Amniotic stem cell (primary cell): ENCODE data around the gene PKNOX1.
"Not testable (repeated sequence)": the region's sequence is repeated elsewhere in the genome, so short reads cannot be mapped to it uniquely, and the experiment has no call there.

Experiments
- DNase-seq: peaks from one replicate; lab custom pipeline; 2025; lab: John Stamatoyannopoulos, UW

Gene PKNOX1

DNA sequence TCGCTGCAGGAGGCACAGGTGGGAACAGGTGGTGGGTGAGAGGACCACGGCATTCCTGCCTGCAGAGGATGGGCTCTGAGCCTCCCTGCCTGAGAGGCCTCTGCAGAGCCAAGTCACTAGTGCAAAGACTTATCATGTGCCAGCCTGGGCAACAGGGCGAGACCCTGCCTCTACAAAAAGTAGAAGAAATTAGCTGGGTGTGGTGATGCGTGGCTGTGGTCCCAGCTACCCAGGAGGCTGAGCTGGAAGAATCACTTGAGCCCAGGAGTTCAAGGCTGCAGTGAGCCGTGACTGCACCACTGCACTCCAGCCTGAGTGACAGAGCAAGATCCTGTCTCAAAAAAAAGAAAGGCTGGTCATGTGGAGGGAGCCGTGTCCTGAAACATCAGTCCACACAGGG is 46.4 kb downstream of the PKNOX1 start:
- no peak for DNase-seq

DNA sequence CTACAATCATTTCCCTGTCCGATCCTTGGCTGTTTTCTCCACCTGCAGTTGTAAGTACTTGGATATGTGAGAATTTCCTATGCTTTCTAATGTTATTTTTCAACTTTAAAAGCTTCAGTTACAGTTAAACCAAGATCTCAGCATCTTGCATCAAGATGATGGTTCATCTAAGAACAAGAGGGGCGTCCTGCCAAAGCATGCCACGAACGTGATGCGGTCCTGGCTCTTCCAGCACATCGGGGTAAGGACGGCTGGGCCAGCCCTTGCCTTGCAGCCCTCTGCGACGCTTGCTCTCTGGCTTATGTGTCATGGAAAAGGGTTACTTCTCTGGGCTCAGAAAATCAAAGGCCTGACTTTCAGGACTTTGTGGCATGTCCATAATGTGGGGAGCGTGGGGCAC is 46.8 kb downstream of the PKNOX1 start:
- DNase-seq, result no peak

DNA sequence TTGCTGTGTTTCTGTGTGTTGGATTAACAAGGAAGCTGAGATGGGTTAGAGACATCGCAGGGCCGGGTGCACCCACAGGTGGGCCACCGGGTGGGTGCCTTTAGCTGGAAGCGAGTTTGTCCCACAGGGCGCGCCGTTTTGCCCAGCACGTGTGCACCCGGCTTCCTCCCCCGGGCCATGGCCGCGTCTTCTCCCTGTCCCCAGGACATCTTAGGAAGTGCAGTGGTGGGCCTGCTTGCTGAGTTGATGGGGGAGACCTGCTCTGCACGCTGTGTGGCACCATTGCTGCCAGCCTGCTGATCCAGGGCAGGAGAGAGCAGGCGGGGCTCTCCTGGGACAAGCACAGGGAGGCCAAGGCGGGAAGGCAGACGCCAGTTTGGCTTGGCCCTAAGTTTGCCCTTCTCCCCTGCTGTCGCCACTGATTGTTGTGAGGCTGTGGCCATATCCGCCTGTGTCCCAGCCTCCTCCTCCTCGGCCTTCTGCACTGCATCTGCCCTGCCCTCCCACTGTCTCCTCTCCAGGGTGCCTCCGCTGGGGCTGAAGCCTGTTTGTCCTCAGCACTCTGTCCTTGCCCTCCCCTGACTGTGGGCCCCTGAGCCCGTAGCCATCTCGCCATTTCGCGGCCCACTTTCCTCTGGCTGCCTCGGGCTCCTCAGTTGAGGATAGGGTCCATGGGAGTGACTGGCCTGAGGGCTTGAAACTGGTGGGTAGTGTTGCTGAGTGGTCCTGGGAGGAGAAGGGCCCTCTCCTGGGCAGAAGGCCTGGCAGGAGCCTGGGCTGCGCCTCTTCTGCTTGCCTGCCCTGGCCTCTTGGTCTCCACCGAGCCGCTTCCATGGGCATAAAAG is 47.6 kb downstream of the PKNOX1 start:
- DNase-seq, result no peak

DNA sequence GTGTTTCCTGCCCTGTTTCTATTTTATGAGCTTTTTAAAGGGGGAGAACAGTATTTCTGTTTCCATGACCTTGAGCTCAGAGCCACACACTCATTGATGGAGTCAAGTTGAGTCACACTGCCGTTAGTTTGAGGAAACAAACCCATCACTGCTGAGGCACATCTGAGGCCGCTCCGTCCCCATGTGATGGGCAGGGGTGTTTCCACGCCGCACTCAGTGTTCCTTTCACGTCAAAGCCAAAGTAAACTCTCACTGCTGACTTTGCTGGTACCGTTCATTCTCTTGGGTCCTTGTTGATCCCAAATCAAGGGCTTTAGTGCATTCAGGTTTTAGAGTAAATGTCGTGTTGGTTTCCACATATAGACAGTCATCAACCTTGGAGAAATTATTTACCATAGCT is 48.8 kb downstream of the PKNOX1 start:
- DNase-seq, result no peak

DNA sequence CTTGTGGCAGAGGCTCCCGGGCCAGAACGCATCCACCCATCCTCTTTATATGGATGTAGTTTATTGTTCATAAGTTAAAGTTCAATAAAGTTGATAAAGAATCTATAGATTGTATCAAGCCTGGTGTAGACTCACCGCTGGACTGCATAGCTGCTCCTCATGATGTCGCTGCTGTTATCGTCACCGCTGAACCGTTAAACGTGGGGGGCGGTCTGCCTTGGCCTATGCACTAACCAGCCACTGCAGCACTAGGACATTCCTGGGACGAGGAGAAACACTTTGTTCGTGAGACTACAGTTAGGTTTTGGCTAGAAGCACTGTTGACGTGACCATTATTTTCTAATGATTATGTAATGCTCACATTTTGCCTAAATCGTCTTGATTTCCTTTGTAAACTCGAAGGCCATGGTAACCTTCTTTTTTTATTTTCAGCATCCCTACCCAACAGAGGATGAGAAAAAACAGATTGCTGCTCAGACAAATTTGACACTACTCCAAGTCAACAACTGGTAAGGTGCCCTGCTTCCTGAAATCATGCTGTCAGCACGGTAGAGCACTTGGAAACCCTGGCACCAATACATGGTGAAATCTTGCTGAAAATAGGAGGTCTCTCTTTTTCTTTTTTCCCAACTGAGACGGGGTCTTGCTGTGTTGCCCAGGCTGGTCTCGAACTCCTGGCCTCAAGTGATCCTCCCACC is 50.2 kb downstream of the PKNOX1 start:
- no peak for DNase-seq

DNA sequence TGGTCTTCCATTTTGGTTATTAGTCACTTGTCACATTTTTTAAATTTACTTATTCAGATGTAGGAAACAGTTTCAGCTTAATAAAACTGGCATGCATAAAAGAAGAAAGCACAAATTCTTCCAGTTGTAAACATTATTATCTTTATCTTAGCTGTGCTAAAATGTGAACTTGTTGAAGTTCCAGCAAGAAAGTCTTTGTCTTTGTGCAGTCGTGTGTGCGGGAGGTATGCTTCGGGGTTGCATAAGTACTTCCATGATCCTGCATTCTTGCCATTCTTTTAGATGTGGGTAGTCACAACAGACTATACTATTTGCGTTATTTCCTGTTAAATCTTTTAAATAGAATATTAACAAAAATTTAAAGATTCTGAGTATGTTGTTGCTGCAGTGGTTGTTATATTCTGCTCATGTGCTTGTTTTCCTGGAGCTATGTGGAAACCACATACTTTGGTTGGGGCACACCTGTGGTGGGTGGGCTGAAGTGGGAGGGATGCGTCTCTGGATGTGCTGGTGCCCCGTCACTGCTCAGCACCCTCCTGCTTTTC is 51.3 kb downstream of the PKNOX1 start:
- DNase-seq, result peak; percentile 1

DNA sequence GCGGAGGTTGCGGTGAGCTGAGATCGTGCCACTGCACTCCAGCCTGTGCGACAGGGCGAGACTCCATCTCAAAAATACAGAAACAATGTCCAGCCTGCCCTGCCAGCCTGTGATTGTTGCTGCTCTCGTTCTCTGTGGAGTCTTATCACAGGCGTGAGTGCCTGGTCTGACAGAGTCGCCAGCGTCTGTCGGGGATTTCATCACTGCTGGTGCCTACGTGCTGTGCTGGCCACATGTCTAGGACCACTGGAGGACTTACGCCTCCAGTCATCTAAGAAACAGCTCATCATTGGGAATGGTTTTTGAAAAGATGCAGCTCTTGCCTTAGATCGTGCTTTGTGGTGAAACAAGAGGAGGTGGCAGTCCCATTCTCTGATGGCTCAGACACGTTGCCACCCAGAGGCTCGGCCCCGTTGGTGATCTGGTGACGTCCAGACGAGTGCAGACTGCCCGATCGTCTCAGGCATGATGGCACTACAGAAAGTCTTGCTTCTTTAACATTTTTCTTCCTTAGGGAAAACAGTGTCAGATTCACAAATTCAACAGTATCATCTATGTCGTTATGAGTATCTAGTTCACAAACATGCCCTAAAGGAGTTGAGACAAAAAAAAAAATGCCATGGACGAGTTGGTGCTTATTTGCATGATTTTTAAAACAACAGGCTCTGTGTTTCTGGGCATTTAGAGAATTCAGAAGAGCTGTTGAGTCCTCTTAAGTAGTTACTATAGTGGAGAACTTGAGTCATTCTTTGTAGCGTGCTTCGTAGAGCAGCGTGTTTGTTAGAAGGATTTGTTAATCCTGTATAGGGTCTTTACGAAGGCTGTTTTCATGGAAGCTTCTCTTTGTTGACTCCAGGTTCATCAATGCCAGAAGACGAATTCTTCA is 53.7 kb downstream of the PKNOX1 start:
- no peak for DNase-seq

DNA sequence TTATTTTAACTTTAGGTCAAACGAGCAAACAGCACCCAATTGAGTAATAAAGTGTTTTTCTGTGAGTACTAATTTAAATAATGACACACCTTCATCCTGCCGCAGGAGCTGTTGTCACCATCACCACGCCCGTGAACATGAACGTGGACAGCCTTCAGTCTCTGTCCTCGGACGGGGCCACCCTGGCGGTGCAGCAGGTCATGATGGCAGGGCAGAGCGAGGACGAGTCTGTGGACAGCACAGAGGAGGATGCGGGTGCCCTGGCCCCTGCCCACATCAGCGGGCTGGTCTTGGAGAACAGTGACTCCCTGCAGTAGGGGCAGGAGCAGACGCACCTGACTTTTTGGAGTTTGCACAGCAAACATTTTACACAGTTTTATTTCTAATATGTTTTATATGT is 55.4 kb downstream of the PKNOX1 start:
- DNase-seq, result no peak

DNA sequence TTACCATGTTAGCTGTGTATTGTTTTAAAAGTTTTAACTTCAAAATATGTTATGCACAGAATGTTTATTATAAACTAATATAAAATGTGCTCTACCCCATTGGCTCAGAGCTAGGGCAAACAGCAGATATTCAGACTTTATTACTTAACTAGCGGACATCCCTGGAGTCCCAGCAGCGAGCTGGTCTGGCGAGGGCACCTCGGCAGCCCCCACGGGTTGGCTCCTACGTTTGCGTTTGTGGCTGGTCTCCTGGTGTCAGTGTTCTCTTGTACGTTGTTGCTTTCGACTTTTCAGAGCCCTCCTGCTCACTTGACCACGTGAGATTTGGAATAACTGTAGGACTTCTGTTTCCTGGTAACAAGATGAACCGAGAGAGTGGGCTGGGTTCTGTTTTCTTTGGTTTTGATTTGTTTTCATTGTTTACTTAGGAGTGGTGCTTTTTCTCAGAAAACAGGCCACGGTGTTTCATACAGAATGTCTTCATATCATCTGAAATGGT is 56.8 kb downstream of the PKNOX1 start:
- DNase-seq, result no peak

DNA sequence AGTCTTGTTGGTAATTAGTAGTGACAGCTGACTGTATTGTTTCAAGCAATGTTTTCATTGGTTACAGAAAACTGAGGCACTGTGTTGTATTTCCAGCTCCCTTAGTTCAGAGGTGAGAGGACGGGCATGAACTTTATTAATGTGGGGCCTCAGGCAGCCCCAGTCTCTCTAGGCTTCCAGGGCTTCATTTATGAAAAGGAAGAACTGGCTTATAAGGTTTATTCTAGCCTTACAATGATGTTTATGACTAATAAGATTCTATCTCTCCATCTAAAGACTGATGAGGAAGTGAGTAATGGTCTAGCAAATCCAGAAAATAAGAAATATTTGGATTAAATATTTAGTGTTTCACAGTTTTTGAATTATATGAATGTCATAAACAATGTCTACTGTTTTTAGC is 59.7 kb downstream of the PKNOX1 start:
- no peak for DNase-seq

DNA sequence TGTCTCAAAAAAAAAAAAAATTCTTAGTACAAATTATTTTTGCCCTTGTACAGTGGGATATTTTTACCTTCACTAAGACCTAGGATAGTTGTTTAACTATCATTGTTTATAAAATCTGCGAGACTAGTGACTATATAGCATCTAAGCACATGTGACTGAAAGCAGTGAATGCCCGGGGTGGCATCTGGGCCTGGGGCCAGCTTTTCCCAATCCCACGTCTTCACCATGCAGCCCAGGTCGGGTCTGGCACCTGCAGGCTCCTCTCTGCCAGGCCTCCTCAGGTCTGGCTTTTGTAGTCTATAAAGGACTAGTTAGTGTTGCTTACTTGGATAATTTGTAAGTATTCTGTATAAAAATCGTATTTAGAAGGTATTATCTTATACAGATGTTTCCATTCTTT is 60.5 kb downstream of the PKNOX1 start:
- DNase-seq, result no peak

DNA sequence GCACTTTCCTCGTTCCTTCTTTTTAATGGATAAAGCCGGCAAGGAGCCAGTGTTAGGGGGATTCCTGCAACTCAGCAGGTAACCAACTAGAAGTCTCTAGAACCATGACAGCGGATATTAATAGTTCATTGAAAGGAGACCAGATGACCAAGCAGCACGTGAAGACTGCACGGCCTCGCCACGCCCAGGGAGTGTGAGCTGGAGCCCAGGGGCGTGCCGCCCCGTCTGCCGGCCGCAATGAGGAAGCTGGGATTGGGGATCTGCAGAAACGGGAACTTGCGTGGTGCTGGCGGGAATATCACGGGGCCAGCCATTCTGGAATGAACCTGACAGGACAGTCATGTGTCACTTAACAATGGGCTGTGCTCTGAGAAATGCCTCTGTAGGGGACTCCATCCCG is 62.5 kb downstream of the PKNOX1 start:
- not testable (repeated sequence) for DNase-seq

DNA sequence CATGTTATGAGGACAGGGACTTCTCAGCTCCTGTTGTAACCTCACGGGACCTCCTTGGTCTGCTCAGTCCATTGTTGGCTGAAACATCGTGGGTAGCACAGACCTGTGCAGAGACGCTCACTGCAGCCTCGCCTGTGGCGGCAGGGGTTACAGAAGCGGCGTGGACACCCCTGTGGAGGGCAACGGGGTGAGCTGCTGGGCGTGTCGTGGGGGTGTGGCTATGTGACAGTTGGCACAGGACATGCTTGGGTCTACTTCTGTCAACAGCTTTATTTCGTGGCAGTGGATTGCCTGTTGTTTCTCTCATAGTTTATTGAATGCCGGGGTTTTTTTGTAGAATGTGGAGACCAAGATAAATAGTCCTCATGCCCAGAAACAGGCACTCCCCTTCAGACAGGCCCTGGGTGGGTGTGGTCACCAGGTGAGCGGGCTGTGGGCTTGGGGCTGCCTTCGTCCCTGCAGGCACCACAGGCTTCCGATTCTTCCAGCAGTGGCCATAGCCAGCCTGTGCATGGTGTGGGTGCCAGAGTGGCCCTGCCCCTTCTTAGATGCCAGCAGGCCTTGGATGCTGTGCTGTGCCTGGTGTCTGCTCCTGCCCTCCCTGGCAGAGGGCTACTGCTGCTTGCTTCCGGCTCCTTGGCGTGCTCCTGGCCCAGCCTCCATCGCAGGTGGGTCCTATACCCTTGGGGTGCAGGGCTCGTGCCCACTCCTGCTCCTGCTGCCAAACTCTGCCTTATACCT is 63.7 kb downstream of the PKNOX1 start:
- not testable (repeated sequence) for DNase-seq

DNA sequence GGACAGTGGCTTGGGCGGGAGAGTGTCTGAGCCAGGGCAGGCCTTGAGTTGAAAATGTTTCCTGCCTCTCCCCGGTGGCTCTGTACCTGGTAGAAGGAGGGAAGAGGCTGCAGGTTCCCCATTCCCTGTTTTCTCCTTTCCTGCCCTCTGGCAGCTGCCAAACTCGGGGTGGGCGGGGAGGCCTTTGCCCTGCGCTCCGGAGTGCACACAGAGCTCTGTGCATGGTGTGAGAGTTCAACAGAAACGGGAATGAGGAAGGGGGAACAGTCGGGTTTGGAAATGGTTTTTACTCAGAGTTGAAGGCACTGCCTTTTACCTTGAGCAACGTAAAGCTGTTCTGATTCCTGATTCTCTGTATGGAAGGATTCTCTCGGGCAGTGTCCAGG is 64.3 kb downstream of the PKNOX1 start:
- not testable (repeated sequence) for DNase-seq

DNA sequence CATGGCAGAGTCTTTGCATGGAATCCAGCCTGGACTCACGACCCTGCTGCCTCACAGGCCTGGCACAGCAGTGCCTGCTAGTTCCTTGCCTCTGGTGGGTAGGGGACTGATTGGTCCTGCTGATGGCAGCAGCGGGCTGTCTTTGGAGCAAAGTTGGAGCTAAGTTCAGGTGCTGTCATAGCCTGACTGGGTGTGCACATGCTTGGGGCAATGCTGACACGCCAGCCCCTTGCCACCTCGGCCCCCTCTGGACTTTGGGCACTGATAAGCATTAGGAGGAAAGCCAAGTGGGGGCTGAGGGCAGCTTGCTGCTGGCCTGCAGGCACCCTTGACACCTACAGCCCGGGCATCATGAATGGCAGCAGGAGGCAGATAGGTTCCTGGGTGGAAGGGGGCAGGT is 67.8 kb downstream of the PKNOX1 start:
- DNase-seq, result not testable (repeated sequence)

DNA sequence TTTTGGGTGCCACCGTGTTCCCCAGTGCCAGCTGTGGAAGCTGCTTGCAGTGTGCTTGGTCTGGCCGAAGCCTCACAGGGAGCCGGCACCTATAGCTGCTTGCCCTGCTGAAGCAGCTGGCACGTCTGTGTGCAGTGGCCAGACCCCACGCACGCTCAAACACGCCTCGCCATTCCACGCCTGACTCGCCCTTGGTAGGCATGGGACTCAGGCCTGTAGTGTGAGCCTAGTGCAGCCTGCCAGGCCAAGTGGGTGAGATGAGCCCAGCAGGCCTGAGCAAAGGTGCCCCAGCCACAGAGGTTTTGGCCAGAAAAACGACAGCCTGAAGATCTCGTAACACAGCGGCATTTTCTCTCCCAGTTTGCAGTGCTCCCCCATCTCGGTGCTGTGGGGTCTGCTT is 68.9 kb downstream of the PKNOX1 start:
- not testable (repeated sequence) for DNase-seq

DNA sequence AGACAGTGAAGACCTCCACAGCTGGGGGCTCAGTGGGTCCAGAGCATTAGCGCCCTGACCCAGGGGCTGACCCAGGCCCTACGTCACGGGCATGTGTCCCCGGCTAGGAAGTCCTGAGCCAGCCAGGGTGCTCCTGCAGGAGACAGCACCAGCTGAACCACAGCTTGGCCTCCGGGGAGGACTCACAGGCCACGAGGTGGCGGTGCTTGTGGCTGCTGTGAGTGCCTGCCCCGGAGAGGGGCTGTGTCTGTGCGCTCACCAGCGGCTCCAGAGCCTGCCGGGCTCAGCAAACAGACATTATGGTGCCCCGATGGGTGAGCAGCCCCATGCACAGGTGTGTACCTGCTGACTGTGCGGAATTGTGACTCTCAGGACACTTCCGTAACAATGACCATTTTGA is 70.2 kb downstream of the PKNOX1 start:
- DNase-seq, result not testable (repeated sequence)

DNA sequence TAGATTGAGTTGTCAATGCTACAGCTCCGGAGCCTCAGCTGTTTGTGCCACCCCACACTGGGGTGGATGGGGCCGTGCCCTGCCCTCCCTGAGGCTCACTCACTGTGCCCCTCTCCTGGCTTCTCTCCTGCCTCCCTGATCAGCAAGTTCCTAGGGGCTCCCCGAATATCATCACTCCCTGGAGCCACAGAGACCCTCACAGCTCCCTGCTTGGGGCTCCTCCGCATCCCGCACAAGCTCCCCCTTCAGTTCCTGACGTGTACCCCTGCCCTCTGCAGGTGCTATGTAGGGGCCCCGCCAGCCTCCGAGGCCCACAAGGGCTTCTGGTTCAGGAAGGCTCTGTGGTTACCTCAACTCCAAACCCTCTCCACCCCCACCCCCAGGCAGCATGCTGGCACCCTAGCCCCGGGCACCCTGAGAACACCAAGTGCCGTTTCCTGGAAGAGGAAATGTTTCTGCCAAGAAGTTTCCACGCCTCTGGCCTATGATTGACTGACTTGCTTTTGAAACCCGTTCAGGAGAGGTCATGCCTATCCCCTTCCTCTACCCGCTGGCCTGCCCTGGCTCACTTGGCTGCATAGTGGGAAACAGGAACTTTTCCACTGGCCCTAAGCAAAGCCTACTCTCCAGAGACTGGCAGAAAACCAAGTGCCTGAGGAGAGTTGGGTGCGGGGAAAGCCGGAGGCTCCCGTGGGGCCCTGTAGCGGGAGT is 71.0 kb downstream of the PKNOX1 start:
- not testable (repeated sequence) for DNase-seq

DNA sequence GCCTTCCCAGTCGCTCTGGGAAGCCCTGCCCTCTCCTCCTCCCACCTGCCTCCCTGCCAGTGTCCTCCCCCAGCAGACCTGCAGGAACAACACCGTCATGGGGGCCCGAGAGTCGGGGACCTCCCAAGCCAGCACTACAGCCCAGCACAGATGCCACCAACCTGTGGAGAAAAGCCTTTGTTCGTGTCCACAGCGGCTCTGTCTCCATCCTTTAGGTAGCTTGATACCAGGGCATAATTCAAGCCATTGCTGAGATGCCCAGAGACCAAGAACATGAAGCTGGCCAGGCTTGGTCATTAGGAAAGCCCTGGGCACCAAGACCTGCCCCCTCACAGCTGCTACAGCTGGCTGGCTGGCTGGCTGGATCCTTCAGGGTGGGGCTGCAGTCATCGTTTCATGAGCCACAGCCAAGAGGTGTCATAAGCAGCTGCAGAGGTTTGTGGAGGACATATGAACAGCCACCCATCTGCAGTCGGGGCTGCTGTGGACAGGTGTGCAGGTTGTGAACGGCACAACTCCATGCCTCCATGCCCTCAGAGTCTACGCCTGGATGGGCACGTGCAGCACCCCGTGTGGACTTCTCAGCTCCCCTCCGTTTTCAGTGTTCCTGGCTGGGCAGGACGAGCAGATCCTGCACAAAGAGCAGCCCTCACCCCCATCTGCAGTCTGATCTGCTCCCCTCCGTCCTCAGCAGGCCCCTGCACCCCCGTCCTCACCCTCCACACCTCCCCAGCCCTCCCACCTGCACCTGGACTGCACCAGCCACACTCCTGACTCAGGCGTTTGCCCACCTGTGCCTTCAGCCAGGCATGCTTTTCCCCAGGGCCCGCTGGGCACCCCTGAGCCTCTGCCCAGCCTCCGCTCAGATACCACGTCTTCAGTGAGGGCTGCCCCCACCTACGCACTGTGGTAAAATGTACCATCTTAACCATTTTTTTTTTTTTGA is 71.8 kb downstream of the PKNOX1 start:
- DNase-seq, result not testable (repeated sequence)
